ENCODE measurements around the gene OR56B1.

DNA sequence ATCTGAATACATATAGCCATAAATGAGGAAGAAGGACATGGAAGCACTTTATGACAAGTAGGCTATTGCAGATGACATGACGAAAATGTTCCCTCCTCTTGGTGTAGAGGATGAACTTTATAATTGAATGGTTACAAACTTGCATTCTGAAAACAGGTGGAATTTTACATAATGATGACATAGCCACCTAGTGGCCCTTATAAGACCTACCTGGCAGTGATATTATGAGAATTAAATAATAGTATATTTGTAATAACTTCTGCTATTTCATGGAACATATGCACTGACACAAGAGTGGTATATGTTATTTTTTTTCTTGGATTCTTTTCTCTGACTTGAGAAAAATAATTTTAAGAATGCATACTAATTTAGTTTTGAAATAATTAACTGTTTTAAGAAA is 23.7 kb upstream of the OR56B1 start:
- no peak for TF ChIP-seq POLR2A (IDR thresholded peaks at IDR 0.05)
- TF ChIP-seq, protein P1, sequence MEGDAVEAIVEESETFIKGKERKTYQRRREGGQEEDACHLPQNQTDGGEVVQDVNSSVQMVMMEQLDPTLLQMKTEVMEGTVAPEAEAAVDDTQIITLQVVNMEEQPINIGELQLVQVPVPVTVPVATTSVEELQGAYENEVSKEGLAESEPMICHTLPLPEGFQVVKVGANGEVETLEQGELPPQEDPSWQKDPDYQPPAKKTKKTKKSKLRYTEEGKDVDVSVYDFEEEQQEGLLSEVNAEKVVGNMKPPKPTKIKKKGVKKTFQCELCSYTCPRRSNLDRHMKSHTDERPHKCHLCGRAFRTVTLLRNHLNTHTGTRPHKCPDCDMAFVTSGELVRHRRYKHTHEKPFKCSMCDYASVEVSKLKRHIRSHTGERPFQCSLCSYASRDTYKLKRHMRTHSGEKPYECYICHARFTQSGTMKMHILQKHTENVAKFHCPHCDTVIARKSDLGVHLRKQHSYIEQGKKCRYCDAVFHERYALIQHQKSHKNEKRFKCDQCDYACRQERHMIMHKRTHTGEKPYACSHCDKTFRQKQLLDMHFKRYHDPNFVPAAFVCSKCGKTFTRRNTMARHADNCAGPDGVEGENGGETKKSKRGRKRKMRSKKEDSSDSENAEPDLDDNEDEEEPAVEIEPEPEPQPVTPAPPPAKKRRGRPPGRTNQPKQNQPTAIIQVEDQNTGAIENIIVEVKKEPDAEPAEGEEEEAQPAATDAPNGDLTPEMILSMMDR (IDR thresholded peaks at IDR 0.05 in 4 of 5, conservative IDR thresholded peaks at IDR 0.05 in 1 of 5): peak in 1 of 5 experiments; percentile 31
